Fibroblast of lung (primary cell): Measurements from ENCODE around the gene HOXB5. TPM values are rescaled to one million over a fixed set of nuclear protein-coding genes. Genes with fewer than 3 reads are reported as not detected.

Source experiments
- DNase-seq, 2 donors: peaks; one replicate each; pipeline versions ENCODE4 v3.0.0 to v3.0.0-alpha.2; 2010; ENCODE audit warnings: low read depth in 2 of 2
- H2AFZ ChIP-seq: 2 replicates; pipeline ENCODE4 v1.5.1; 2012; ENCODE audit warnings: low read length, control low read depth, inconsistent platforms
- H3K27ac ChIP-seq: 2 replicates; pipeline ENCODE4 v1.5.1; 2011; ENCODE audit warnings: low read length, control low read depth; ENCODE audit not compliant: insufficient read depth
- H3K27me3 ChIP-seq: 2 replicates; pipeline ENCODE4 v1.5.1; 2011; ENCODE audit warnings: mild to moderate bottlenecking, low read length; ENCODE audit not compliant: control insufficient read depth, insufficient read depth
- H3K36me3 ChIP-seq: 2 replicates; pipeline ENCODE4 v1.5.1; 2011; ENCODE audit warnings: low read length; ENCODE audit not compliant: control insufficient read depth, insufficient read depth
- H3K4me1 ChIP-seq: 2 replicates; pipeline ENCODE4 v1.5.1; 2011; ENCODE audit warnings: low read length; ENCODE audit not compliant: control insufficient read depth, insufficient read depth; ENCODE audit errors: extremely low read depth
- H3K4me2 ChIP-seq: 2 replicates; pipeline ENCODE4 v1.5.1; 2011; ENCODE audit warnings: low read length, control low read depth; ENCODE audit not compliant: insufficient read depth; ENCODE audit errors: extremely low read depth
- H3K4me3 ChIP-seq, 4 experiments: fragments of 200-600 bp in 1 of 4; sonication (generic) in 1 of 4; replicated peaks in 1 of 4; 2 replicates each; pipeline ENCODE4 v1.5.1; 2011 to 2016; ENCODE audit warnings: low read length in 4 of 4, low read depth in 3 of 4, mild to moderate bottlenecking in 3 of 4, control low read depth in 2 of 4, inconsistent platforms in 1 of 4, mixed read lengths in 1 of 4; ENCODE audit not compliant: insufficient read depth in 1 of 4; ENCODE audit errors: control extremely low read depth in 1 of 4
- H3K79me2 ChIP-seq: 2 replicates; pipeline ENCODE4 v1.5.1; 2012; ENCODE audit warnings: mild to moderate bottlenecking, low read length, inconsistent platforms; ENCODE audit not compliant: control insufficient read depth, insufficient read depth
- H3K9ac ChIP-seq: 2 replicates; pipeline ENCODE4 v1.5.1; 2011; ENCODE audit warnings: mild to moderate bottlenecking, low read length, control low read depth; ENCODE audit not compliant: insufficient read depth
- H3K9me3 ChIP-seq: 2 replicates; pipeline ENCODE4 v1.5.1; 2012; ENCODE audit warnings: low read depth, low read length; ENCODE audit not compliant: control insufficient read depth, insufficient read depth
- H4K20me1 ChIP-seq: 2 replicates; pipeline ENCODE4 v1.5.1; 2011; ENCODE audit warnings: low read length; ENCODE audit not compliant: control insufficient read depth, insufficient read depth; ENCODE audit errors: extremely low read depth
- CTCF ChIP-seq, 2 donors: IDR thresholded peaks in 1 of 2; conservative IDR thresholded peaks in 1 of 2; 1 replicate in 1 of 2; 2 replicates in 1 of 2; pipeline ENCODE4 v1.5.1; 2011 to 2012; ENCODE audit warnings: low read length in 2 of 2, control low read depth in 1 of 2, inconsistent platforms in 1 of 2, low read depth in 1 of 2, mild to moderate bottlenecking in 1 of 2
- EZH2 ChIP-seq: IDR thresholded peaks from 2 replicates; pipeline ENCODE4 v1.5.1; 2012; ENCODE audit warnings: low read length, control low read depth, mild to moderate bottlenecking; ENCODE audit errors: missing control alignments
- polyA plus RNA-seq, 2 donors: library from polyadenylated mRNA; depleted of rRNA in 1 of 2; stranded (reverse) in 1 of 2; unstranded in 1 of 2; fragments of >200 nt; gene quantifications; 2 replicates each; pipeline ENCODE4 v1.2.1, GENCODE V29; 2011 to 2012; ENCODE audit warnings: missing spikeins in 1 of 2
- total RNA-seq: library from RNA; depleted of rRNA; stranded (reverse); fragments of >200 nt; gene quantifications from 2 replicates; pipeline ENCODE4 v1.2.1, GENCODE V29; 2014

The HOXB5 gene
- total and polyA plus RNA-seq, 2 donors (not counting 1 experiment from before 2014, with no cell fraction given), result 2.1 to 9.4 TPM

GRCh38 chr17:48615047-48615962 lies 21.7 kb upstream of the HOXB5 start, which contains the start of gene HOXB8:
HOXB8 (minus strand) TSS chr17:48615292; CDS start chr17:48614704, 588 bp downstream.
- no peaks in the 10 kb centered on the region for H4K20me1 ChIP-seq
- no peaks in the 10 kb centered on the region for H3K36me3 ChIP-seq
- H3K4me3 ChIP-seq, result peak within 1 kb of the TSS; percentile 21 to 80 (median 36)
- H3K4me1 ChIP-seq, result peaks cover 6% of the 10 kb centered on the region
- H2AFZ ChIP-seq, result no peak within 1 kb of the TSS
- no peaks in the 10 kb centered on the region for H3K9me3 ChIP-seq
- H3K9ac ChIP-seq, result peak within 1 kb of the TSS; percentile 0
- H3K27ac ChIP-seq, result no peak within 1 kb of the TSS
- peak in 1 of 2 donors; percentile 51 for DNase-seq
- peaks cover 11% of the 10 kb centered on the region for H3K79me2 ChIP-seq
- H3K27me3 ChIP-seq, result peaks cover 60% of the 10 kb centered on the region
- H3K4me2 ChIP-seq, result peak within 1 kb of the TSS; percentile 51
- TF ChIP-seq CTCF (conservative IDR thresholded peaks at IDR 0.05 in 1 of 2, IDR thresholded peaks at IDR 0.05 in 1 of 2; ENCODE audit: low read depth in 1 of 2, low read length in 2 of 2) (no peak), EZH2 (peak; percentile 52)

- H3K9me3 ChIP-seq, result no peaks in the 10 kb centered on the region
- no peaks in the 10 kb centered on the region for H3K36me3 ChIP-seq
- H4K20me1 ChIP-seq, result no peaks in the 10 kb centered on the region
- no peak overlapping the region for H3K27ac ChIP-seq
- H3K9ac ChIP-seq, result peak overlapping the region; percentile 0
- H3K79me2 ChIP-seq, result peaks cover 18% of the 10 kb centered on the region
- peaks cover 11% of the 10 kb centered on the region for H3K4me1 ChIP-seq
- TF ChIP-seq EZH2, result peak; percentile 97
- TF ChIP-seq CTCF (conservative IDR thresholded peaks at IDR 0.05 in 1 of 2, IDR thresholded peaks at IDR 0.05 in 1 of 2; ENCODE audit: low read depth in 1 of 2, low read length in 2 of 2), result no peak
- H3K27me3 ChIP-seq, result peaks cover 51% of the 10 kb centered on the region
- H3K4me3 ChIP-seq, result peak overlapping the region; percentile 21 to 80 (median 36)
- H2AFZ ChIP-seq, result no peak overlapping the region
- H3K4me2 ChIP-seq, result peak overlapping the region; percentile 35
- DNase-seq, result no peak
These were observed 20.5 kb upstream of the HOXB5 start for GRCh38 chr17:48613862-48614694.
